Prostate gland (tissue), 2 donors: ENCODE results near the gene SLK.

ENCODE experiments used
- POLR2AphosphoS5 ChIP-seq: sonication (generic); formaldehyde crosslinking; IDR thresholded peaks from one replicate; pipeline ENCODE4 v1.6.1; 2017; ENCODE audit warnings: antibody characterized with exemption
- TF ChIP-seq, protein P1 (sequence below), 4 experiments: fragments of 200-600 bp in 2 of 4; fragments of 450-650 bp in 2 of 4; sonication (generic) in 2 of 4; IDR thresholded peaks; 1 replicate in 3 of 4; 2 replicates in 1 of 4; pipeline ENCODE4 v1.5.1; 2016 to 2019; ENCODE audit warnings: antibody characterized with exemption in 4 of 4, mild to moderate bottlenecking in 2 of 4, moderate library complexity in 2 of 4

DNA sequence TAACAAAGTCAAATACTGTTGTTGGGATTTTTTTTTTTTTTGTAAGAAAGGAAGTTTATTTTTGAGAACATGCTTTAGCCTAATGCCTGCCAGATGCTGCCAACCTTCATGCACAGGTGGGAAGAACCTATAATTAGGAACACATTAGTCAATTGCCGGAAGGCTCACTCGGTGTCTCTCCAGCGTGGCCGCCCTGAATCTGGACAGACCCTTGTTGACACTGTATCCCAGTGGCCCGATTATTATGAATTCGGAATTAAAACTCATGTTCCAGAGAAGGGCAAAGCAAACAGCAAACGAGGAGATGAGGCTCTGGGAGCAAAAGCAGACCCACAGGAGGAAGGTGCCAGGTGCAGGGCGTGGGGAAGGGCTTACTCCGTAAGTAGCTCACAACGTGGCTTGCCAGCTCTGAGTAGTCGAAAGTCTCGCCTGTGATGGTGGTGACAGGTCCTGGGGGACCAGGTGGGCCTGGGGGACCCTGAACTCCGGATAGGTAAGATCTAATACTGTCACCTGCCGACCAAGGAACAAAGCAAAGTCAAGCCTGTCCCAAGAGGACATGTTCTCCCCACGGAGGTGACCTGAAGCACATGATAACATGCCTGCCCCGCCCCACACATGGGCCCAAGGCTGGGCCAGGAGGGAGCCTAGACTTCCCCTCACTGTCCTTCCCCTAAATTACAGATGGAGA lies 70.5 kb downstream of the SLK start:
- TF ChIP-seq, protein P1, sequence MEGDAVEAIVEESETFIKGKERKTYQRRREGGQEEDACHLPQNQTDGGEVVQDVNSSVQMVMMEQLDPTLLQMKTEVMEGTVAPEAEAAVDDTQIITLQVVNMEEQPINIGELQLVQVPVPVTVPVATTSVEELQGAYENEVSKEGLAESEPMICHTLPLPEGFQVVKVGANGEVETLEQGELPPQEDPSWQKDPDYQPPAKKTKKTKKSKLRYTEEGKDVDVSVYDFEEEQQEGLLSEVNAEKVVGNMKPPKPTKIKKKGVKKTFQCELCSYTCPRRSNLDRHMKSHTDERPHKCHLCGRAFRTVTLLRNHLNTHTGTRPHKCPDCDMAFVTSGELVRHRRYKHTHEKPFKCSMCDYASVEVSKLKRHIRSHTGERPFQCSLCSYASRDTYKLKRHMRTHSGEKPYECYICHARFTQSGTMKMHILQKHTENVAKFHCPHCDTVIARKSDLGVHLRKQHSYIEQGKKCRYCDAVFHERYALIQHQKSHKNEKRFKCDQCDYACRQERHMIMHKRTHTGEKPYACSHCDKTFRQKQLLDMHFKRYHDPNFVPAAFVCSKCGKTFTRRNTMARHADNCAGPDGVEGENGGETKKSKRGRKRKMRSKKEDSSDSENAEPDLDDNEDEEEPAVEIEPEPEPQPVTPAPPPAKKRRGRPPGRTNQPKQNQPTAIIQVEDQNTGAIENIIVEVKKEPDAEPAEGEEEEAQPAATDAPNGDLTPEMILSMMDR (IDR thresholded peaks at IDR 0.05), result no peak
- no peak for TF ChIP-seq POLR2AphosphoS5
